Heart left ventricle (tissue), 16 donors: Measurements from ENCODE around the gene TTBK1. TPM values are rescaled to one million over a fixed set of nuclear protein-coding genes. Genes with fewer than 3 reads are reported as not detected.
"Not testable (repeated sequence)": the region's sequence is repeated elsewhere in the genome, so short reads cannot be mapped to it uniquely, and the experiment has no call there.

ENCODE experiments used
- ATAC-seq, 4 donors: fragments of 200-7000 bp; cut with Tn5 transposase; one replicate each; pipeline ENCODE4 v1.9.1; 2020 to 2022; ENCODE audit warnings: moderate library complexity in 4 of 4, mild to moderate bottlenecking in 3 of 4, moderate number of reproducible peaks in 1 of 4
- DNase-seq, 5 donors: peaks; one replicate each; pipeline ENCODE4 v3.0.0-alpha.2; 2020
- H3K27ac ChIP-seq, 12 donors: fragments of 200-600 bp; sonication (generic) in 4 of 12; one replicate each; pipeline versions ENCODE4 v1.5.0 to v1.8.0; 2016 to 2022; ENCODE audit warnings: mild to moderate bottlenecking in 2 of 12
- H3K27me3 ChIP-seq, 9 donors: fragments of 200-600 bp; sonication (generic) in 2 of 9; one replicate each; pipeline versions ENCODE4 v1.5.1 to v1.8.0; 2016 to 2022; ENCODE audit warnings: mild to moderate bottlenecking in 3 of 9
- H3K36me3 ChIP-seq, 9 donors: fragments of 200-600 bp; sonication (generic) in 2 of 9; one replicate each; pipeline versions ENCODE4 v1.5.0 to v1.8.0; 2018 to 2022; ENCODE audit warnings: mild to moderate bottlenecking in 2 of 9
- H3K4me1 ChIP-seq, 12 donors: fragments of 200-600 bp; sonication (generic) in 4 of 12; one replicate each; pipeline versions ENCODE4 v1.5.0 to v1.8.0; 2016 to 2022; ENCODE audit warnings: mild to moderate bottlenecking in 3 of 12
- H3K4me3 ChIP-seq, 12 donors: fragments of 200-600 bp; sonication (generic) in 4 of 12; one replicate each; pipeline versions ENCODE4 v1.5.0 to v1.8.0; 2017 to 2022; ENCODE audit warnings: mild to moderate bottlenecking in 9 of 12, moderate library complexity in 4 of 12
- H3K9me3 ChIP-seq, 12 donors: fragments of 200-600 bp; sonication (generic) in 4 of 12; one replicate each; pipeline versions ENCODE4 v1.5.0 to v1.8.0; 2016 to 2022; ENCODE audit warnings: mild to moderate bottlenecking in 1 of 12
- CTCF ChIP-seq, 12 donors: fragments of 200-600 bp; sonication (generic) in 4 of 12; IDR thresholded peaks; one replicate each; pipeline versions ENCODE4 v1.5.0 to v1.8.0; 2018 to 2022; ENCODE audit warnings: antibody characterized with exemption in 12 of 12, mild to moderate bottlenecking in 5 of 12
- POLR2A ChIP-seq, 2 donors: fragments of 450-650 bp; IDR thresholded peaks; one replicate each; pipeline ENCODE4 v1.6.1; 2017; ENCODE audit warnings: antibody characterized with exemption in 2 of 2, mild to moderate bottlenecking in 2 of 2, moderate library complexity in 2 of 2
- WGBS, 4 donors: extraction: QIAGEN DNeasy Blood & Tissue Kit in 2 of 4; methylation state at CpG; one replicate each; pipeline versions ENCODE4 v1.1.5 to v1.1.7; 2013 to 2018; 5-methylcytosine and 5-hydroxymethylcytosine counted together
- intact Hi-C, 10 donors: fragments of 100-400 bp; cut with DNase I; formaldehyde crosslinking; loops; one replicate each; pipeline versions ENCODE4 v1.11.1 to v1.14.2; 2022
- polyA plus RNA-seq, 2 donors: library from polyadenylated mRNA; stranded (reverse); fragments of 200-250 nt; gene quantifications; one replicate each; pipeline ENCODE4 v1.2.3, GENCODE V29; 2013
- total RNA-seq, 9 donors: library from RNA; depleted of rRNA in 2 of 9; stranded (reverse); fragments of >200 nt in 2 of 9; fragmentation: NEBNext Ultra II Directional in 3 of 9; extraction: Animal tissue kit (Norgen Biotek cat#: 25700) in 3 of 9; gene quantifications; one replicate each; pipeline versions ENCODE4 v1.1.0 to v1.2.4, GENCODE V29; 2016 to 2023
- donor health status: ischemic (EF 13 %, LVEDD 7.1; RV severe dilation, severe dysfunction).
- donor health status: healthy with polysubstance abuse.
- donor health status: DM: no; HTN: yes; CAD: no.
- donor health status: DM: no; HTN: no; CAD: no.
- donor health status: ischemic (EF 25% LVEDD 6.9; RV normal size, moderate dysfunction).
- donor health status: ischemic (EF 25% LVEDD 5.7; RV mildly dilated, moderate dysfunction).
- donor health status: healthy.
- donor health status: DM: yes; HTN: yes; CAD: no.
- donor health status: ischemic (EF 35%, LVEDD 5.7; RV mildly dilated, moderate dysfunction).
- donor health status: nonischemic (EF 11% LVEDD 7.7; RV severe dilation, severe dysfunction).
- donor health status: DM: yes; HTN: yes; CAD: no.
- donor health status: PGD.
- donor health status: ischemic (EF 29% LVEDD 5.4; RV normal size, mild dysfunction).
- donor health status: nonischemic (EF 23%, LVEDD 6.1; RV moderate dilation, normal function).

TTBK1 gene
- total and polyA plus RNA-seq, 11 donors, result 0.04 to 0.52 (median 0.27) TPM

- H3K4me1 ChIP-seq, result peaks cover 0 to 15% (median 3%) of the 10 kb centered on the region in 12 donors
- intact Hi-C loops, result no loop called here
- no peak for ATAC-seq
Measured at GRCh38 chr6:43299338-43300293, 56.3 kb downstream of the TTBK1 start.

GRCh38 chr6:43301081-43301870, 58.0 kb downstream of the TTBK1 start:
- H3K27ac ChIP-seq, result no peak overlapping the region
- H3K36me3 ChIP-seq, result no peaks in the 10 kb centered on the region
- TF ChIP-seq CTCF (IDR thresholded peaks at IDR 0.05) (no peak), POLR2A (IDR thresholded peaks at IDR 0.05) (no peak)
- no peaks in the 10 kb centered on the region for H3K9me3 ChIP-seq
- WGBS, 4 donors, result 90 to 92% (median 91%) methylated on average over 13 to 15 of the region's 15 CpGs
- no peak overlapping the region for H3K4me3 ChIP-seq
- H3K27me3 ChIP-seq, result peaks cover 0 to 14% (median 0%) of the 10 kb centered on the region in 9 donors
- ATAC-seq (no peak), DNase-seq (no peak)
- H3K4me1 ChIP-seq, result peaks cover 0 to 24% (median 3%) of the 10 kb centered on the region in 12 donors
- intact Hi-C loops, result no loop called here

More at GRCh38 chr6:43299338-43300293, 56.3 kb downstream of the TTBK1 start:
- Histone ChIP-seq H3K9me3 (no peaks in the 10 kb centered on the region), H3K27ac (no peak overlapping the region), H3K36me3 (no peaks in the 10 kb centered on the region), H3K27me3 (peaks cover 0 to 14% (median 0%) of the 10 kb centered on the region in 9 donors), H3K4me3 (no peak overlapping the region)
- no peak for DNase-seq
- WGBS, 4 donors, result 76 to 85% (median 79%) methylated on average over 14 to 18 of the region's 18 CpGs
- TF ChIP-seq CTCF (IDR thresholded peaks at IDR 0.05), result no peak
- no peak for TF ChIP-seq POLR2A (IDR thresholded peaks at IDR 0.05)

GRCh38 chr6:43302126-43302525, 58.8 kb downstream of the TTBK1 start:
- Histone ChIP-seq H3K36me3 (no peaks in the 10 kb centered on the region), H3K27me3 (peaks cover 0 to 14% (median 0%) of the 10 kb centered on the region in 9 donors), H3K4me1 (peaks cover 0 to 26% (median 3%) of the 10 kb centered on the region in 12 donors), H3K4me3 (no peak overlapping the region), H3K9me3 (no peaks in the 10 kb centered on the region), H3K27ac (no peak overlapping the region)
- ATAC-seq (no peak), DNase-seq (no peak)
- intact Hi-C loops, result no loop called here
- TF ChIP-seq CTCF (IDR thresholded peaks at IDR 0.05) (no peak), POLR2A (IDR thresholded peaks at IDR 0.05) (no peak)
- 81 to 90% (median 86%) methylated on average over 11 to 19 of the region's 19 CpGs for WGBS, 4 donors

GRCh38 chr6:43303006-43303405, 59.7 kb downstream of the TTBK1 start:
- H3K36me3 ChIP-seq, intact Hi-C loops, DNase-seq, H3K27ac ChIP-seq, H3K9me3 ChIP-seq, ATAC-seq, H3K4me3 ChIP-seq: not testable (repeated sequence)
- peaks cover 0 to 25% (median 3%) of the 10 kb centered on the region in 12 donors for H3K4me1 ChIP-seq
- peaks cover 0 to 11% (median 0%) of the 10 kb centered on the region in 9 donors for H3K27me3 ChIP-seq
- WGBS, 4 donors, result 85 to 87% (median 87%) methylated on average over 11 of the region's 11 CpGs
